GM10248 (cell line): ENCODE results near the gene TUBGCP5.

ENCODE experiments used
- CTCF ChIA-PET: fragments of 300-600 bp; sonication (Branson Sonifier 250); formaldehyde crosslinking; extraction: SDS; loops from one replicate; lab custom pipeline; 2021; ENCODE audit warnings: antibody characterized with exemption; lab: Yijun Ruan, JAX
- POLR2A ChIA-PET: fragments of 350-650 bp; sonication (Branson Sonifier 250); formaldehyde crosslinking; extraction: SDS; loops from one replicate; lab custom pipeline; 2020; ENCODE audit warnings: antibody characterized with exemption; lab: Yijun Ruan, JAX
- DNase-seq: peaks from one replicate; pipeline ENCODE4 v3.0.0; 2012; ENCODE audit errors: extremely low spot score
- TF ChIP-seq, protein P1 (sequence below): IDR thresholded peaks from 2 replicates; pipeline ENCODE4 v1.5.1; 2012; ENCODE audit warnings: mild to moderate bottlenecking, low read depth; ENCODE audit errors: extremely low read depth, missing control alignments, control extremely low read depth

TUBGCP5 gene

DNA sequence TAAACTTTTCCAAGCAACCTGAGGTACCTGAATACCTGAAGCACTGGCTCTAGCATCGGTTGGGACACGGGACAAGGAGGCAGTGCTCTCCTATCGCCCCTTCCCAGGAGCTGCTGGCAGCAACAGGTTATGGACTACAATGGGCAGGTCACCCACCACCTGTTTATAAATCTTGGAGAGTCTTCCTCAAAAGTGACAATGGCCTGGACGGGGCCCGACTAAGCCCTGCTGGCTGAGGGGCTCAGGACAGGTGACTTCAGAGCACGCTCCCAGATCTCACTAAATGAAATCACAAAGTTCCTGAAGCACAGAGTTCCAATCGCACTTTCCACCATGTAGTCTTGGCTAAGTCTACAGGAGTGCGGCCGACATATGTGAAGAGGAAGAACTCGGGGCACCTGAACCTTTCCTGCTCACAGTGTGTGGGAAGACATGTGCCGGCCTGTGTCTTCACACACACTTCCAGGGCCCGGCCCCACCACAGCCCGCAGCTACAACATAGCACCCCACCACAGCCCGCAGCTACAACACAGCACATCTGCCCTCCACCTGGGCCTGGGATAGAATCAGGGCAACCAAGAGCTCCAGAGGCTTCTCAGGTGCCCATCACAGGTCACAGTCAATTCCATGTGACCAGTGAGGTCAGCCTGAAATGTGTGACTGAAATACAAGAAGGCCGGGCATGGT, 72.1 kb downstream of the TUBGCP5 start:
- TF ChIP-seq, protein P1, sequence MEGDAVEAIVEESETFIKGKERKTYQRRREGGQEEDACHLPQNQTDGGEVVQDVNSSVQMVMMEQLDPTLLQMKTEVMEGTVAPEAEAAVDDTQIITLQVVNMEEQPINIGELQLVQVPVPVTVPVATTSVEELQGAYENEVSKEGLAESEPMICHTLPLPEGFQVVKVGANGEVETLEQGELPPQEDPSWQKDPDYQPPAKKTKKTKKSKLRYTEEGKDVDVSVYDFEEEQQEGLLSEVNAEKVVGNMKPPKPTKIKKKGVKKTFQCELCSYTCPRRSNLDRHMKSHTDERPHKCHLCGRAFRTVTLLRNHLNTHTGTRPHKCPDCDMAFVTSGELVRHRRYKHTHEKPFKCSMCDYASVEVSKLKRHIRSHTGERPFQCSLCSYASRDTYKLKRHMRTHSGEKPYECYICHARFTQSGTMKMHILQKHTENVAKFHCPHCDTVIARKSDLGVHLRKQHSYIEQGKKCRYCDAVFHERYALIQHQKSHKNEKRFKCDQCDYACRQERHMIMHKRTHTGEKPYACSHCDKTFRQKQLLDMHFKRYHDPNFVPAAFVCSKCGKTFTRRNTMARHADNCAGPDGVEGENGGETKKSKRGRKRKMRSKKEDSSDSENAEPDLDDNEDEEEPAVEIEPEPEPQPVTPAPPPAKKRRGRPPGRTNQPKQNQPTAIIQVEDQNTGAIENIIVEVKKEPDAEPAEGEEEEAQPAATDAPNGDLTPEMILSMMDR, result no peak
- CTCF ChIA-PET, result no interaction called here
- DNase-seq, result no peak
- POLR2A ChIA-PET, result no interaction called here

DNA sequence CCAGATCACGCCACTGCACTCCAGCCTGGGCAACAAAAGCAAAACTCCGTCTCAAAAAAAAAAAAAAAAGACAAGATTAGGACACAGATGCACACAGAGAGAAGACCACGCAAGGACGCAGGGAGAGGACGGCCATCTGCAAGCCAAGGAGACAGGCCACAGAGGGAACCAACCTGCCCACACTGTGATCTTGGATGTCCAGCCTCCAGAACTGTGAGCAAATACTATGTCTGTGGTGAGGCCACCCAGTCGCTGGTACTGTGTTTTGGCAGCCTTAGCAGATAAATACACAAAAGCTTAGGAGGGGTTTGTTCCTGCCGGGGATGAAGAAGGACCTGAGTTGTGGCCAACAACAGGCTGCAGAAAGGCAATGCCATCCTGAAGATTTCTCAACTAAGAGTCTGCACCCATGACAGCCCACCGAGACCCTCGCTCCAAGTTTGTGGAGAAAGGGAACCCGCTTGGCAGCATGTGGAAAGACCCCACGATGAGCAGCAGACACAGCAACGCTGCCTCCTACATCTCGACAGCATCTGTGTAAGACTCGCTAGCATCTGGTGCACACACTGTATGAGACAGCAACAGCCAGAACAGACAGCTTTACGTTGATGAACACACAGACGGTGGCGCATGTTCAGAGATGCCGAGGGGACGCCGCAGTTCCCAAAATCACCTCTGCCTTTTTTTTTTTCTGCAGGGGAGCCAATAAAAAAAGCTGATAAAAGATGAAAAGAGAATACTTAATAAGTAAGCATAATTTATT, 72.9 kb downstream of the TUBGCP5 start:
- TF ChIP-seq, protein P1, result no peak
- POLR2A ChIA-PET, result no interaction called here
- DNase-seq, result no peak
- CTCF ChIA-PET, result no interaction called here

DNA sequence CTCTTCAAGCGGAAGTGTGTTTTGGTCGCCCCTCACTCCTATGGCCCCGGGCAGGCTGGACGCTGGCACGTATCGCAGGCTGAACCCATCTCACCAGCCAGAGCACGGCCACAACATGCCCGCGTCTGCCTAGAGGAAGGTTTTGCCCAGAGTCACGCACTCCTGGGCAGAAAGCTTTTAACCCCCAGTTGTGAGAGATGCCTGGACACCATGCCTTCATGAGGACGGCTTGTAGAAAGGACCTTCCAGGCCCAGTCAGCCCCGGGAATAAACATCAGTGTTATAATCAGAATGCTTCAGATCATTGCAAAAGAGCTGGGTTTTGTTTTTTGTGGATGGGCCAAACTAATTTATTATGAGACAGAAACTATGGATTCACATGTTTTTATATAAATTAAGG, 75.7 kb downstream of the TUBGCP5 start:
- TF ChIP-seq, protein P1, result no peak
- POLR2A ChIA-PET, result interaction anchor here (0.7 kb wide), 1 partner anchor 168 kb away, joined by 4 read pairs; no protein-coding TSS in a partner anchor
- no peak for DNase-seq
- CTCF ChIA-PET, result interaction anchor here (0.8 to 1.5 kb wide), 2 partner anchors 12 to 13 kb away, joined by 3 to 4 read pairs; no protein-coding TSS in a partner anchor

DNA sequence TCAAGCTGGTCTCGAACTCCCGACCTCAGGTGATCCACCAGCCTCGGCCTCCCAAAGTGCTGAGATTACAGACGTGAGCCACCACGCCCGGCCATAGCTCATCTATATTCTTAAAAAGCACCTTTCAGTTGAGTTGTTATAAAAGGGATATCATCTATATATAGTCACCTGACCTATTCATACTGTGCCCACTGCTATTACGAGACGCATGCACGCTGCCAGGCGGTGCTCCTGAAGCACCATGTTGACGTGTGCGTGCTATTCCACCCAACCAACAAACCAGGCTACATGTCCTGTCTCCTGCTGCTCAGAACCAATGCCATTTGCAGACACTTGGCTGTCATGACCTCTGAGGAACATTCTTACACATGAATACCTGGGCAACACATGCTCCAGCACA, 76.8 kb downstream of the TUBGCP5 start:
- CTCF ChIA-PET, result no interaction called here
- POLR2A ChIA-PET, result no interaction called here
- DNase-seq, result no peak
- TF ChIP-seq, protein P1, result no peak

DNA sequence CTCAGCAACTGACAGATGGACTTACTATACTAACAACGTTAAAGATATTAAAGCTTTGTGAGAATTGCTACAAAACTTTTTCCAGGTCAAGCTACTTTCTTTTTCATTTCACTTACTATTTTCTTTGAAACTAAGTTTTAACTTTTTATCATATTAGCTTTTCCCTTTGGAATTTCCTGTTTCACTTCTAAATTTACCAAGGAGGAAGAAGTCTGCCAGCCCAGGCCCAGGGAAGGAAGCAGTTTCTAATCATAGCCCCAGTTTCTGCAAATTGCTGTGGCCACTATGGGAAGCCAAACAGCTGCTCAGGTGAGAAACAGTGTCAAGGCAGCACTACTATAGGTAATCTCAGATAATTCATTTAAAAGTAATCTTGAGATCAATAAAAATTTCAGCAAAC, 77.6 kb downstream of the TUBGCP5 start:
- ChIA-PET POLR2A (no interaction called here), CTCF (interaction anchor here (0.8 to 1.0 kb wide), 2 partner anchors 9 to 12 kb away, joined by 3 read pairs; no protein-coding TSS in a partner anchor)

DNA sequence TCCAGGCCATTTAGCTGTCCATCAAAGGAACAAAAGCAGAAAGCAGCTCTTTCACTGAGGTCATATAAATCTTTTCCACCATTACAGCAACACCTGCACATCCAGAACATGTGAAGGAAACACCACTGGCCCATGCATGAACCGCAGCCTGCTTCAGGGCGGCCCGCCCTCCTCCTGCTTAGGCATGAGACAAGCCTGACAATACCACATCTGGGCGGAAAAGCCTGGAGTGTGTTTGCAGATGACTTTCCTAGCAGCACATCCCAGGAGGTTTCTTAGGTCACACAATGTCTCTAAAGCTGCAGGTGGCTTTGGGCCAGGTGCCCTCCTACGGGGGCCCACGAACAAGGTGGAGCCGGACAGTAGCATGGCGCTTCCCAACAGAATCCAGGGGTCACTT, 78.8 kb downstream of the TUBGCP5 start:
- POLR2A ChIA-PET, result no interaction called here
- TF ChIP-seq, protein P1, result no peak
- CTCF ChIA-PET, result no interaction called here
- no peak for DNase-seq

More for the DNA sequence above, 77.6 kb downstream of the TUBGCP5 start:
- TF ChIP-seq, protein P1, result no peak
- no peak for DNase-seq
